K562 (cell line): Measurements from ENCODE around the gene PDPR. TPM values are rescaled to one million over a fixed set of nuclear protein-coding genes. Genes with fewer than 3 reads are reported as not detected.

ENCODE experiments used
- ATAC-seq: fragments of 200-7000 bp; cut with Tn5 transposase; 3 replicates; pipeline ENCODE4 v1.9.1; 2020; ENCODE audit warnings: moderate library complexity
- BruUV-seq: library from RNA; stranded (reverse); fragments of 400-500 nt; replicated peaks from 2 replicates; lab custom pipeline; 2021; lab: Mats Ljungman, UMichigan
- CTCF ChIA-PET: fragments of 300-600 bp; formaldehyde crosslinking; extraction: SDS; loops from one replicate; lab custom pipeline; 2021; ENCODE audit warnings: low intra/inter-chr PET ratio; lab: Yijun Ruan, JAX
- POLR2A ChIA-PET: fragments of 300-600, 350-650 bp; sonication (Branson Sonifier 250); formaldehyde crosslinking; extraction: SDS; loops from one replicate; lab custom pipeline; 2021; ENCODE audit warnings: antibody characterized with exemption, inconsistent platforms; lab: Yijun Ruan, JAX
- DNase-seq, 4 experiments: peaks; one replicate each; pipeline versions ENCODE4 v3.0.0 to v3.0.0-alpha.2; 2011 to 2018; ENCODE audit warnings: low spot score in 3 of 4, mixed read lengths in 3 of 4; ENCODE audit errors: extremely low read depth in 1 of 4
- FAIRE-seq: peaks from 2 replicates; lab custom pipeline; 2011; peaks lifted over from hg19 to GRCh38; lab: Jason Lieb, UNC
- H2AFZ ChIP-seq: 2 replicates; pipeline ENCODE4 v1.6.0; 2011; ENCODE audit warnings: low read depth, low read length, control low read depth, inconsistent platforms
- H3K27ac ChIP-seq: fragments of 200-600 bp; 3 replicates; pipeline ENCODE4 v1.8.0; 2011; ENCODE audit warnings: low read depth, mild to moderate bottlenecking, control low read depth, inconsistent platforms, low read length, moderate library complexity, mixed read lengths; ENCODE audit errors: extremely low read depth
- H3K27me3 ChIP-seq, 2 experiments: fragments of 300-600 bp in 1 of 2; 2 replicates in 1 of 2; 3 replicates in 1 of 2; pipeline versions ENCODE4 v1.6.0 to v1.8.0; 2011; ENCODE audit warnings: inconsistent platforms in 2 of 2, low read length in 2 of 2, mild to moderate bottlenecking in 1 of 2, mixed read lengths in 1 of 2, moderate library complexity in 1 of 2; ENCODE audit not compliant: control insufficient read depth in 2 of 2, insufficient read depth in 2 of 2
- H3K36me3 ChIP-seq: fragments of 300-600 bp; 3 replicates; pipeline ENCODE4 v1.8.0; 2011; ENCODE audit warnings: mild to moderate bottlenecking, low read length, inconsistent platforms; ENCODE audit not compliant: control insufficient read depth, insufficient read depth
- H3K4me1 ChIP-seq, 2 experiments: fragments of 200-600 bp in 1 of 2; replicated peaks in 1 of 2; 2 replicates in 1 of 2; 3 replicates in 1 of 2; pipeline versions ENCODE4 v1.5.1 to v1.8.0; 2011; ENCODE audit warnings: inconsistent platforms in 2 of 2, low read length in 2 of 2, mild to moderate bottlenecking in 1 of 2, mixed read lengths in 1 of 2, moderate library complexity in 1 of 2; ENCODE audit not compliant: control insufficient read depth in 2 of 2, insufficient read depth in 2 of 2
- H3K4me2 ChIP-seq: 2 replicates; pipeline ENCODE4 v1.6.1; 2011; ENCODE audit warnings: low read length, control low read depth, inconsistent platforms, mixed read lengths; ENCODE audit not compliant: insufficient read depth
- H3K4me3 ChIP-seq: fragments of 200-600 bp; sonication (generic), shearing (Covaris generic); 2 replicates; pipeline ENCODE4 v1.5.1; 2016; ENCODE audit warnings: control low read depth, inconsistent platforms
- H3K79me2 ChIP-seq: fragments of 200-600 bp; 3 replicates; pipeline ENCODE4 v1.8.0; 2011; ENCODE audit warnings: low read length, inconsistent platforms; ENCODE audit not compliant: control insufficient read depth, insufficient read depth
- H3K9ac ChIP-seq, 2 experiments: 2 replicates each; pipeline versions ENCODE4 v1.6.0 to v1.6.1; 2011; ENCODE audit warnings: low read depth in 2 of 2, low read length in 2 of 2, control low read depth in 1 of 2, inconsistent platforms in 1 of 2, mild to moderate bottlenecking in 1 of 2, mixed read lengths in 1 of 2; ENCODE audit not compliant: insufficient read depth in 1 of 2
- H3K9me1 ChIP-seq: one replicate; pipeline ENCODE4 v1.6.0; 2011; ENCODE audit warnings: inconsistent platforms, mild to moderate bottlenecking, low read length, moderate library complexity; ENCODE audit not compliant: control insufficient read depth, insufficient read depth
- H3K9me3 ChIP-seq: replicated peaks from 2 replicates; pipeline ENCODE4 v1.5.1; 2011; ENCODE audit warnings: low read depth, low read length, inconsistent platforms; ENCODE audit not compliant: control insufficient read depth, insufficient read depth
- H4K20me1 ChIP-seq: replicated peaks from 2 replicates; pipeline ENCODE4 v1.6.1; 2011; ENCODE audit warnings: low read length, inconsistent platforms, mixed read lengths; ENCODE audit not compliant: control insufficient read depth, insufficient read depth
- BHLHE40 ChIP-seq: IDR thresholded peaks from 2 replicates; pipeline ENCODE4 v1.6.1; 2011; ENCODE audit warnings: low read length, improper control_type of control experiment
- CTBP1 ChIP-seq: fragments of 450-650 bp; IDR thresholded peaks from 2 replicates; pipeline ENCODE4 v1.6.1; 2016; ENCODE audit warnings: borderline replicate concordance
- E2F3 ChIP-seq: fragments of 250-450 bp; sonication (Bioruptor Pico); IDR thresholded peaks from 2 replicates; pipeline ENCODE4 v1.4.0; 2020; ENCODE audit warnings: mild to moderate bottlenecking
- FOXA3 ChIP-seq, 2 experiments: fragments of 450-650 bp in 1 of 2; sonication (generic) in 1 of 2; formaldehyde crosslinking; IDR thresholded peaks in 1 of 2; conservative IDR thresholded peaks in 1 of 2; 2 replicates each; pipeline versions ENCODE4 v1.4.0 to v1.8.0; 2020 to 2022; ENCODE audit warnings: mild to moderate bottlenecking in 2 of 2, missing genetic modification reagents in 1 of 2
- HNRNPLL ChIP-seq: fragments of 200-400 bp; formaldehyde crosslinking; IDR thresholded peaks from 2 replicates; pipeline ENCODE4 v1.6.1; 2017; ENCODE audit warnings: low read length, low read depth, mild to moderate bottlenecking; ENCODE audit not compliant: poor library complexity, severe bottlenecking
- JUN ChIP-seq, 2 experiments: sonication (generic) in 1 of 2; formaldehyde crosslinking in 1 of 2; IDR thresholded peaks; 2 replicates each; pipeline versions ENCODE4 v1.6.1 to v1.8.0; 2012 to 2022; ENCODE audit warnings: borderline replicate concordance in 2 of 2, mild to moderate bottlenecking in 2 of 2, improper control_type of control experiment in 1 of 2, low read depth in 1 of 2, low read length in 1 of 2, missing genetic modification reagents in 1 of 2
- MEF2A ChIP-seq: IDR thresholded peaks from 2 replicates; pipeline ENCODE4 v1.6.1; 2011; ENCODE audit warnings: low read depth, mild to moderate bottlenecking, low read length, moderate library complexity; ENCODE audit not compliant: control insufficient read depth
- NCOA4 ChIP-seq: fragments of 450-650 bp; IDR thresholded peaks from 2 replicates; pipeline ENCODE4 v1.6.1; 2018; ENCODE audit warnings: mild to moderate bottlenecking; ENCODE audit not compliant: partially characterized antibody
- NR4A1 ChIP-seq, 2 experiments: fragments of 250-450 bp in 1 of 2; fragments of 450-650 bp in 1 of 2; sonication (Bioruptor Pico) in 1 of 2; IDR thresholded peaks; 2 replicates each; pipeline versions ENCODE4 v1.4.0 to v1.6.1; 2016 to 2020; ENCODE audit warnings: mild to moderate bottlenecking in 2 of 2, missing compliant biosample characterization in 1 of 2, missing genetic modification characterization in 1 of 2, moderate library complexity in 1 of 2
- PHF8 ChIP-seq: fragments of 200-600 bp; sonication (generic); IDR thresholded peaks from 2 replicates; pipeline ENCODE4 v1.6.1; 2012; ENCODE audit warnings: mixed run types, mild to moderate bottlenecking, inconsistent platforms, low read length, moderate library complexity, borderline replicate concordance
- TAF1 ChIP-seq: IDR thresholded peaks from 2 replicates; pipeline ENCODE4 v1.6.1; 2011; ENCODE audit warnings: mild to moderate bottlenecking, low read length, moderate library complexity; ENCODE audit not compliant: insufficient read depth, control insufficient read depth, severe bottlenecking; ENCODE audit errors: extremely low read depth
- TAF15 ChIP-seq: fragments of 200-400 bp; formaldehyde crosslinking; IDR thresholded peaks from 2 replicates; pipeline ENCODE4 v1.6.1; 2017; ENCODE audit warnings: mild to moderate bottlenecking, low read depth, low read length, moderate library complexity
- TEAD1 ChIP-seq, 2 experiments: fragments of 450-650 bp in 1 of 2; sonication (generic) in 1 of 2; formaldehyde crosslinking; IDR thresholded peaks; 2 replicates each; pipeline versions ENCODE4 v1.4.0 to v1.8.0; 2020 to 2022; ENCODE audit warnings: mild to moderate bottlenecking in 2 of 2, missing genetic modification reagents in 1 of 2
- ZNF589 ChIP-seq: fragments of 200-800 bp; sonication (Bioruptor generic); IDR thresholded peaks from 2 replicates; pipeline ENCODE4 v1.6.1; 2016; ENCODE audit warnings: low read depth, missing genetic modification characterization, missing compliant biosample characterization
- WGBS: fragments of 100-300 bp; shearing (Covaris generic); methylation state at CpG from one replicate; pipeline ENCODE4 v1.1.6; 2016; ENCODE audit warnings: low coverage, mixed read lengths; ENCODE audit not compliant: insufficient coverage; ENCODE audit errors: missing lambda C conversion rate; 5-methylcytosine and 5-hydroxymethylcytosine counted together
- in situ Hi-C: fragments of 300-500 bp; cut with MboI; formaldehyde crosslinking; loops from 4 replicates; pipeline ENCODE4 v1.15.0; 2018; ENCODE audit warnings: inconsistent platforms, mixed read lengths
- intact Hi-C: fragments of 100-400 bp; cut with micrococcal nuclease; formaldehyde crosslinking; loops from 2 replicates; pipeline ENCODE4 v1.14.2; 2022
- polyA plus RNA-seq, 8 experiments: library from polyadenylated mRNA; depleted of rRNA in 4 of 8; stranded (reverse) in 5 of 8; unstranded in 3 of 8; fragments of >200 nt; fragmentation: Nextera tagmentation in 2 of 8; fragmentation: Illumina TruSeq in 1 of 8; extraction: Ambion mirVana in 2 of 8; extraction: Trizol in 1 of 8; gene quantifications; 2 replicates each; pipeline versions ENCODE4 v1.2.1 to v1.2.3, GENCODE V29; 2011 to 2014; ENCODE audit warnings: inconsistent platforms in 1 of 8, missing spikeins in 1 of 8
- total RNA-seq, 7 experiments: library from RNA; depleted of rRNA in 6 of 7; stranded (reverse); fragments of >200 nt in 6 of 7; fragmentation: Illumina TruSeq in 2 of 7; extraction: Trizol in 2 of 7; gene quantifications; 2 replicates each; pipeline versions ENCODE4 v1.2.1 to v1.2.3, GENCODE V29; 2011 to 2021; ENCODE audit warnings: low replicate concordance in 1 of 7

Gene PDPR
- total and polyA plus RNA-seq, 9 of the 15 experiments (the other 6 are each of a cell fraction or from before 2014, with no cell fraction given): 4.9 to 35.7 (median 19.1) TPM

GRCh38 chr16:70157105-70157476, 43.0 kb downstream of the PDPR start:
- Histone ChIP-seq H3K9ac (no peak overlapping the region), H4K20me1 (peaks cover 3% of the 10 kb centered on the region; the same call in 1 of the 2 replicates), H3K9me3 (no peaks in the 10 kb centered on the region), H3K27me3 (no peaks in the 10 kb centered on the region), H3K4me3 (no peak overlapping the region), H3K4me2 (no peak overlapping the region), H3K4me1 (peaks cover 0 to 3% of the 10 kb centered on the region in 2 experiments; a peak in 1 of 5 replicates), H3K36me3 (peaks cover 93% of the 10 kb centered on the region), H3K27ac (no peak overlapping the region), H2AFZ (no peak overlapping the region), H3K9me1 (no peaks in the 10 kb centered on the region), H3K79me2 (no peaks in the 10 kb centered on the region)
- DNase-seq (peak in 2 of 4 experiments; percentile 5 to 9), ATAC-seq (no peak), FAIRE-seq (no peak)
- TF ChIP-seq FOXA3 (CRISPR knock-in tag; conservative IDR thresholded peaks at IDR 0.05 in 1 of 2, IDR thresholded peaks at IDR 0.05 in 1 of 2) (0 out of 4 replicates have a peak, but pooled peaks of 1 of the 2 experiments have one; percentile 23), E2F3 (CRISPR knock-in tag) (no peak), ZNF589 (CRISPR knock-in tag) (no peak)
- ChIA-PET POLR2A (interaction anchor here (0.6 to 0.7 kb wide), 2 partner anchors 166 to 501 kb away, joined by 3 read pairs; no protein-coding TSS in a partner anchor), CTCF (no interaction called here)
- 77% methylated on average over 11 of the region's 11 CpGs for WGBS
- BruUV-seq: no TSS peak
- intact Hi-C loops: no loop called here
- in situ Hi-C loops: no loop called here

GRCh38 chr16:70157477-70158260, 43.5 kb downstream of the PDPR start:
- intact Hi-C loops: no loop called here
- Histone ChIP-seq H3K79me2 (no peaks in the 10 kb centered on the region), H3K36me3 (peaks cover 91% of the 10 kb centered on the region), H2AFZ (no peak overlapping the region), H3K27ac (no peak overlapping the region), H4K20me1 (peaks cover 3% of the 10 kb centered on the region; the same call in 1 of the 2 replicates), H3K9me3 (no peaks in the 10 kb centered on the region), H3K27me3 (no peaks in the 10 kb centered on the region), H3K9ac (no peak overlapping the region), H3K4me1 (peaks cover 0 to 3% of the 10 kb centered on the region in 2 experiments; a peak in 1 of 5 replicates), H3K9me1 (no peaks in the 10 kb centered on the region), H3K4me2 (no peak overlapping the region), H3K4me3 (no peak overlapping the region)
- FAIRE-seq (no peak), ATAC-seq (no peak), DNase-seq (peak in 2 of 4 experiments; percentile 9 to 13)
- ChIA-PET POLR2A (interaction anchor here (0.7 kb wide), 1 partner anchor 500 kb away, joined by 3 read pairs; no protein-coding TSS in a partner anchor), CTCF (no interaction called here)
- no TSS peak for BruUV-seq
- 83% methylated on average over 8 of the region's 8 CpGs for WGBS
- in situ Hi-C loops: no loop called here
- TF ChIP-seq CTBP1: no peak
- no peak for TF ChIP-seq JUN (IDR thresholded peaks at IDR 0.05; ENCODE audit: borderline replicate concordance, low read depth, low read length)
- TF ChIP-seq JUN (CRISPR knock-in tag; IDR thresholded peaks at IDR 0.05; ENCODE audit: borderline replicate concordance): no peak
- TF ChIP-seq TAF1: no peak
- TF ChIP-seq NR4A1 (CRISPR knock-in tag; IDR thresholded peaks at IDR 0.05): no peak
- TF ChIP-seq NR4A1 (tag; IDR thresholded peaks at IDR 0.05): no peak
- no peak for TF ChIP-seq MEF2A
- TF ChIP-seq TEAD1 (CRISPR knock-in tag; IDR thresholded peaks at IDR 0.05): no peak
- no peak for TF ChIP-seq BHLHE40
- TF ChIP-seq TAF15: no peak
- no peak for TF ChIP-seq NCOA4
- no peak for TF ChIP-seq PHF8
- TF ChIP-seq HNRNPLL: no peak
